Large intestine (tissue), 3 donors: Measurements from ENCODE around the gene TSKU. TPM values are rescaled to one million over a fixed set of nuclear protein-coding genes. Genes with fewer than 3 reads are reported as not detected.
"Not testable (repeated sequence)": the region's sequence is repeated elsewhere in the genome, so short reads cannot be mapped to it uniquely, and the experiment has no call there.

ENCODE experiments used
- DNase-seq, 2 donors: peaks; one replicate each; pipeline versions ENCODE4 v3.0.0 to v3.0.0-alpha.2; 2013
- H3K27ac ChIP-seq: one replicate; pipeline ENCODE4 v1.5.1; 2013; ENCODE audit warnings: low read length
- H3K27me3 ChIP-seq: 2 replicates; pipeline ENCODE4 v1.6.1; 2013; ENCODE audit warnings: low read length; ENCODE audit not compliant: control insufficient read depth, insufficient read depth
- H3K36me3 ChIP-seq: 2 replicates; pipeline ENCODE4 v1.6.1; 2013; ENCODE audit warnings: low read length; ENCODE audit not compliant: control insufficient read depth, insufficient read depth
- H3K4me1 ChIP-seq: one replicate; pipeline ENCODE4 v1.6.1; 2013; ENCODE audit warnings: low read length; ENCODE audit not compliant: control insufficient read depth, insufficient read depth
- H3K4me3 ChIP-seq: one replicate; pipeline ENCODE4 v1.5.1; 2013; ENCODE audit warnings: low read length
- H3K9me3 ChIP-seq: one replicate; pipeline ENCODE4 v1.6.1; 2013; ENCODE audit warnings: mild to moderate bottlenecking, low read depth, low read length, moderate library complexity; ENCODE audit not compliant: control insufficient read depth
- WGBS: methylation state at CpG from one replicate; pipeline ENCODE4 v1.1.5; 2013; ENCODE audit warnings: low lambda C conversion rate; ENCODE audit not compliant: insufficient coverage; 5-methylcytosine and 5-hydroxymethylcytosine counted together
- polyA plus RNA-seq: library from polyadenylated mRNA; unstranded; fragments of 120-200 nt; gene quantifications from one replicate; pipeline ENCODE4 v1.2.1, GENCODE V29; 2013

The TSKU gene
- polyA plus RNA-seq, 1 donor, result 26.6 TPM

DNA sequence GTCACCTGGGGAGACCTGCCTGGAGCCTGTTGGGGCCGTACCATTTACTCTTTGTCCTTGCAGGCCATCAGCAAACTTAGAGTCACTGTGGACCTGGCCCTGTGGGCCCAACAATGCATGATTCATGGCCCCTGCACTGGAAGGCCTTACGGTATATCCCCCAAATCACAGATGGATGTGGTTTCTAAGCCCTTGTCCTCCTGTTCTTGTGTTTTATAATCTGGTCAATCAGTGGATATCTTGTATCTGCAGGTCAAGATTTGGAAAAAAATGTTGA lies 6.2 kb downstream of the TSKU start:
- no peak for DNase-seq
- Histone ChIP-seq H3K4me3 (no peak overlapping the region), H3K36me3 (no peaks in the 10 kb centered on the region), H3K4me1 (peaks cover 55% of the 10 kb centered on the region), H3K9me3 (no peaks in the 10 kb centered on the region), H3K27me3 (no peaks in the 10 kb centered on the region), H3K27ac (peak overlapping the region; percentile 69)
- WGBS, result no CpG with 5 or more reads among the region's 2 CpGs

DNA sequence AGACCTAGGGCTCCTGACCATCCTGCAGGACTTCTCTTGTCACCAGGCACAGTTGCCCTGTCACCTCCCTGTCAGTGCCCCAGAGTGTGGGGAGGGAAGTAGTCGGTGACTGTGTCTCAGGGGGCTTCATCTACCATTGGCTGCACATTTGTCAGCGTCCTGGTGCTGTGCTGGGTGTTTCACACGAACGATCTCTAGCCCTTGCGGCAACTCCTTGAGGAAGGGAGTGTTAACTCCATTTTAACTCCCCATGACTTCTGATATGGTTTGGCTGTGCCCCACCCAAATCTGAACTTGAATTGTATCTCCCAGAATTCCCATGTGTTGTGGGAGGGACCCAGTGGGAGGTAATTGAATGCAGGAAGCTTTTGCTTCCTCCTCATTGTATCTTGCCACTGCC lies 7.1 kb downstream of the TSKU start:
- DNase-seq, result no peak
- H3K27me3 ChIP-seq, result no peaks in the 10 kb centered on the region
- H3K9me3 ChIP-seq, result no peaks in the 10 kb centered on the region
- WGBS, result no CpG with 5 or more reads among the region's 5 CpGs
- H3K4me3 ChIP-seq, result no peak overlapping the region
- no peak overlapping the region for H3K27ac ChIP-seq
- H3K36me3 ChIP-seq, result no peaks in the 10 kb centered on the region
- peaks cover 54% of the 10 kb centered on the region for H3K4me1 ChIP-seq

DNA sequence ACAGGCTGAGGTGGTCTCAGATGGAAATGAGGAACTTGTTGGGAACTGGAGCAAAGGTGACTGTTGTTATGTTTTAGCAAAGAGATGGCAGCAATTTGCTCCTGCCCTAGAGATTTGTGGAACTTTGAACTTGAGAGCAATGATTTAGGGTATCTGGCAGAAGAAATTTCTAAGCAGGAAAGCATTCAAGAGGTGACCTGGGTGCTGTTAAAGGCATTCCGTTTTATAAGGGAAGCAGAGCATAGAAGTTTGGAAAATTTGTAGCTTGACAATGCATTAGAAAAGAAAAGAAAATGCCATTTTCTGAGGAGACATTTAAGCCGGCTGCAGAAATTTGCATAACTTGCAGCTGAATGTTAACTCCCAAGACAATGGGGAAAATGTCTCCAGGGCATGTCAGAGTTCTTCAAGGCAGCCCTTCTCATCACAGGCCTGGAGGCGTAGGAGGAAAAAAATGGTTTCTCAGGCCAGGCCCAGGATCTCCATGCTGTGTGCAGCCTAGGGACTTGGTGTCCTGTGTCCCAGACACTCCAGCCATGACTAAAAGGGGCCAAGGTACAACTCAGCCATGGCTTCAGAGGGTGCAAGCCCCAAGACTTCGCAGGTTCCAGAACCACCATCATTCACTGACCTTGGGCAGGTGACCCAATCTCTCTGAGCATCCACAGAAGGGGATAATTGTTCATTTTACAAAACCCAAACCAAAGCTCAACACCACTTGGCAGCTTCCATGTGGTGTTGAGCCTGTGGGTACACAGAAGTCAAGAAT lies 8.0 kb downstream of the TSKU start:
- not testable (repeated sequence) for H3K27me3 ChIP-seq, H3K9me3 ChIP-seq, H3K4me3 ChIP-seq, H3K27ac ChIP-seq, H3K36me3 ChIP-seq, DNase-seq
- peaks cover 51% of the 10 kb centered on the region for H3K4me1 ChIP-seq
- no CpG with 5 or more reads among the region's 4 CpGs for WGBS

DNA sequence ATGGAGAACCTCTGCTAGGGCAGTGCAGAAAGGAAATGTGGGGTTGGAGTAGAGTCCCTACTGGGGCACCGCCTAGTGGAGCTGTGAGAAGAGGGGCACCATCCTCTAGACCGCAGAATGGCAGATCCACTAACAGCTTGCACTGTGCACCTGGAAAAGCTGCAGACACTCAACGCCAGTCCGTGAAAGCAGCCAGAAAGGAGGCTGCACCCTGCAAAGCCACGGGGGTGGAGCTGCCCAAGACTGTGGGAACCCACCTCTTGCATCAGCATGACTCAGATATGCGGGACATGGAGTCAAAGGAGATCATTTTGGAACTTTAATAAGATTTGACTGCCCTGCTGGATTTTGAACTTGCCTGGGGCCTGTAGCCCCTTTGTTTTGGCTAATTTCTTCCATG lies 8.7 kb downstream of the TSKU start:
- peaks cover 58% of the 10 kb centered on the region for H3K4me1 ChIP-seq
- H3K9me3 ChIP-seq, result no peaks in the 10 kb centered on the region
- H3K36me3 ChIP-seq, result peaks cover 14% of the 10 kb centered on the region
- DNase-seq, result no peak
- WGBS, result no CpG with 5 or more reads among the region's 6 CpGs
- no peak overlapping the region for H3K4me3 ChIP-seq
- H3K27me3 ChIP-seq, result no peaks in the 10 kb centered on the region
- no peak overlapping the region for H3K27ac ChIP-seq

DNA sequence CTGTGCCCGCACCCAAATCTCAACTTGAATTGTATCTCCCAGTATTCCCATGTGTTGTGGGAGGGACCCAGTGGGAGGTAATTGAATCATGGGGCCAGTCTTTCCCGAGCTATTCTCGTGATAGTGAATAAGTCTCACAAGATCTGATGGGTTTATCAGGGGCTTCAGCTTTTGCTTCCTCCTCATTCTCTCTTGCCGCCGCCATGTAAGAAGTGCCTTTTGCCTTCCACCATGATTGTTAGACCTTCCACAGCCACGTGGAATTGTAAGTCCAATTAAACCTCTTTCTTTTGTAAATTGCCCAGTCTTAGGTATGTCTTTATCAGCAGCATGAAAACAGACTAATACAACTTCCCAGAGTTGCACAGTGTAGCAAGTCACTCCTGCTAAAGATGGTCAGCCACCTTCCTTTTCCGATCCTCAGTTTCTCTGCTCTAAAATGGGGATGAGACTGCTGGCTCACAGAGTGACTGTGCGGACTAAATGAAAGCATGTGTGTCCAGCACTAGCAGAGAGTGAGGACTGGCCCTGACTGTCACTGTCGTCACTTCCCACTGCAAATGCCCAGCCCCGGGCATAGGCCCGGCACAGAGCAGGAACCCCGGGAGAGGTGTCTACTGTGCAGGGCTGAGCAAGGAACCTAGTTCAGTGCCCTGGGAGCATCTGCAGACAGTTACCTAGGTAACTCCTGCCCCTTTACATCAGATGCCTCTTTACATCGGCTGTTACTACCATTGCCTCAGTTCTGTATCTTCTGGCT lies 9.5 kb downstream of the TSKU start:
- Histone ChIP-seq H3K36me3 (peaks cover 22% of the 10 kb centered on the region), H3K27ac (no peak overlapping the region), H3K4me3 (no peak overlapping the region), H3K27me3 (no peaks in the 10 kb centered on the region), H3K9me3 (no peaks in the 10 kb centered on the region), H3K4me1 (peaks cover 56% of the 10 kb centered on the region)
- no peak for DNase-seq
- whole genome bisulfite sequencing, result no CpG with 5 or more reads among the region's 13 CpGs

DNA sequence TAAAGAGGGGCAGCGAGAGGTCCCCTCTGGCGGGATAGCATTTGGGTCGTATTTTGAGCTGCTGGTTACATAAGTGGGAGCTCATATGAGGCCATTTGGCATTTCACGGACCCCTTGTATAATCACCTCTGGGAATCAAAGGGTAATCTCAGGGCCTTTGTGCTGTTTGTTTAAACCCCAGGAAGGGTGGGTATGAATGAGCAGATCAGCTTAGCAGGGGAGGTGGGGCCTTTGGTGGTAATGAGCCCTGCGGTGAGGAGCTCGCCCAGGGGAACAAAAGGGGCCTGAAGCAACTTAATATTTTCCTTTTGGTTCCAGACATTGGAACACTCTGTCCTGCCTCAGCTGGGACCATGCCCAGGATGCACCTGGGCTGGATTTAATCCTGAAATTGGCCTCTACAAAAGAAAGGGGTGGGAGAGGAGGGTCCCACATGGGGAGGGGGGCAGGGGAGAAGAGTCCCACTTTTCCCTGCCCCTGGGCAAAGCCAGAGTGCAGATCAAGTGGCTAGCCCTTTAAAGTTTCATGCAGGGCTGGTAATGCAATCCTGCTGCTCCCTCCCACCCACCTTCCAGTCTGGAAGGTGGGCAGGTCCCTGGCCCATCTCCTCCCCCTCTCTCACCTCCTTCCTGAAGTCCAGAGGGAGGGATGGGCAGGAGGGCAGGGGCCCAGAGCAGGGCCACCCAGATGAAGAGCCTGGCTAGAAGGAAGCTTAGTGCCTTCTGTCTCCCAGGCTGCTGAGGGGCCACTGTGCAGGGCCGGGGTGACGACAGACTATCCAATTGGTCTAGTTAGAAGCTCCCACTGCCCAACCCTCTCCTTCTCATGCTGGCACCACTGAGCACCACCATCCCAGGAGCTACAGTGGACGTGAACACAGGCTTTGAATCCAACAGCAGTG lies 10.5 kb downstream of the TSKU start:
- H3K4me1 ChIP-seq, result peaks cover 50% of the 10 kb centered on the region
- no CpG with 5 or more reads among the region's 9 CpGs for WGBS
- H3K27me3 ChIP-seq, result no peaks in the 10 kb centered on the region
- no peak overlapping the region for H3K4me3 ChIP-seq
- peak overlapping the region; percentile 2 for H3K27ac ChIP-seq
- peak in 1 of 2 donors; percentile 37 for DNase-seq
- no peaks in the 10 kb centered on the region for H3K9me3 ChIP-seq
- peaks cover 23% of the 10 kb centered on the region for H3K36me3 ChIP-seq

DNA sequence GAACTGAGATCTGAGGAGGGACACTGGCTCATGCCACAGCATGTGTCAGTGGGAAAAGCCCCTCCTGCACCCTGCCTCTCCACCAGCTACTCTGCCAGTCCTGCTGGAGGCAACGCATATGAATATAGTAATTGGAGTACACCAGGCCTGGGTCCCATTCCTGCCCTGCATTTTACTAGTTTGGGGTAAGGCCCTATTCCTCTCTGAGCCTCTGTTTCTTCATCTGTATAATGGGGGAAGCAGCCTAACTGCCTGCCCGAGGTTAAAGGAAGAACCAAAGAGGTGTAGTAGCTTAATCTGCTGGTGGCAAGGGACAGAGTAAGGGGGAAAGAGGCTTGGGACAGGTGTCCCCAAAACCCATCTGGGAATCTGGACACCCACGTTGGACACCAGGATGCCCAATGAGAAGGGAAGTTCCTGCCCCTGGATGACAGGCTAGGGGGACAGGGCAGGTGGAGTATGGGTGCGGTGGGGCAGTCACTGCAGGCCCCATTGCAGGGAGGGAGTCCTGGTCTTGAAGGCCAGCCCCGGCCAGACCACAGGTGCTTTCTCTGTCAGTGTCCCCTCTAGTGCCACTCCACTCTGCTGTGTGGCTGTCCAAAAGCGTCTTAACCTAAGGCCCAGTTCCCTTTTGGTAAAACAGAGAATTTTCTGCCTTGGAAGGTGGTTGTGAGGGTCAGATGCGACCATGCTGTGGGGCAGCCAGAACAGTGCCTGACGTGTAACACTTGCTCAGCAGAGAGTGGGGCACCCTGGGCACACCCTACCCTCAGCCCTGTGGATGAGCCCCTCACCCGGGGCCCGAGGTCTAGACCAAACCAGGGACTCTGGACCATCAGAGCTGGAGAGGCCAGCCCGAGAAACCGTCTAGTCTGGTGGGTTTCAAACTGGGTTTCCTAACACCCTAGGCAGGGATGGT lies 11.5 kb downstream of the TSKU start:
- peak in 1 of 2 donors; percentile 1 for DNase-seq
- Histone ChIP-seq H3K27me3 (no peaks in the 10 kb centered on the region), H3K36me3 (peaks cover 25% of the 10 kb centered on the region), H3K27ac (no peak overlapping the region), H3K4me1 (peaks cover 48% of the 10 kb centered on the region), H3K4me3 (no peak overlapping the region), H3K9me3 (no peaks in the 10 kb centered on the region)
- WGBS, result no CpG with 5 or more reads among the region's 12 CpGs

DNA sequence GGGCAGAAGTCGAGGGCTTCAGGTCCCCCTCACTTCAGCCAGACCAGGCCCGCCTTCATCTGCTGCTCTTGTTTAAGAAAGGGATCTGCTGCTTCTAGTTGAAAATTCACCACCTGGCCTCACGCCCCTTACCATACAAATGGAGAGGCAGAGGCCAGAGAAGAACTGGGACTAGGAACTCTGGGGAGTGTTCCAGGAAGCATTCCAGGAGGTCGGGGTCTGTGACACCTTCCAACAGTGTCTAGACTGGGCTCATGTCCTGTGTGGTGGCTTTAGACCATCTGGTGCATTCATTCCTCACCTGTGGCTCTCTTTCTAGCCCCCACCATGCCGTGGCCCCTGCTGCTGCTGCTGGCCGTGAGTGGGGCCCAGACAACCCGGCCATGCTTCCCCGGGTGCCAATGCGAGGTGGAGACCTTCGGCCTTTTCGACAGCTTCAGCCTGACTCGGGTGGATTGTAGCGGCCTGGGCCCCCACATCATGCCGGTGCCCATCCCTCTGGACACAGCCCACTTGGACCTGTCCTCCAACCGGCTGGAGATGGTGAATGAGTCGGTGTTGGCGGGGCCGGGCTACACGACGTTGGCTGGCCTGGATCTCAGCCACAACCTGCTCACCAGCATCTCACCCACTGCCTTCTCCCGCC lies 12.3 kb downstream of the TSKU start:
- H3K4me1 ChIP-seq, result peaks cover 49% of the 10 kb centered on the region
- no peaks in the 10 kb centered on the region for H3K27me3 ChIP-seq
- WGBS, result no CpG with 5 or more reads among the region's 21 CpGs
- H3K27ac ChIP-seq, result no peak overlapping the region
- no peak overlapping the region for H3K4me3 ChIP-seq
- no peak for DNase-seq
- H3K36me3 ChIP-seq, result peaks cover 25% of the 10 kb centered on the region
- no peaks in the 10 kb centered on the region for H3K9me3 ChIP-seq

DNA sequence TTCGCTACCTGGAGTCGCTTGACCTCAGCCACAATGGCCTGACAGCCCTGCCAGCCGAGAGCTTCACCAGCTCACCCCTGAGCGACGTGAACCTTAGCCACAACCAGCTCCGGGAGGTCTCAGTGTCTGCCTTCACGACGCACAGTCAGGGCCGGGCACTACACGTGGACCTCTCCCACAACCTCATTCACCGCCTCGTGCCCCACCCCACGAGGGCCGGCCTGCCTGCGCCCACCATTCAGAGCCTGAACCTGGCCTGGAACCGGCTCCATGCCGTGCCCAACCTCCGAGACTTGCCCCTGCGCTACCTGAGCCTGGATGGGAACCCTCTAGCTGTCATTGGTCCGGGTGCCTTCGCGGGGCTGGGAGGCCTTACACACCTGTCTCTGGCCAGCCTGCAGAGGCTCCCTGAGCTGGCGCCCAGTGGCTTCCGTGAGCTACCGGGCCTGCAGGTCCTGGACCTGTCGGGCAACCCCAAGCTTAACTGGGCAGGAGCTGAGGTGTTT lies 12.8 kb downstream of the TSKU start:
- Histone ChIP-seq H3K4me1 (peaks cover 54% of the 10 kb centered on the region), H3K36me3 (peaks cover 25% of the 10 kb centered on the region)

More for the DNA sequence above, 12.8 kb downstream of the TSKU start:
- no CpG with 5 or more reads among the region's 26 CpGs for WGBS
- no peaks in the 10 kb centered on the region for H3K27me3 ChIP-seq
- no peak overlapping the region for H3K4me3 ChIP-seq
- H3K27ac ChIP-seq, result no peak overlapping the region
- H3K9me3 ChIP-seq, result no peaks in the 10 kb centered on the region
- DNase-seq, result no peak
